HT1080 (cell line): ENCODE results near the gene NECAP2. TPM values are rescaled to one million over a fixed set of nuclear protein-coding genes. Genes with fewer than 3 reads are reported as not detected.

Experiments
- DNase-seq: peaks from one replicate; pipeline ENCODE4 v3.0.0-alpha.2; 2015; ENCODE audit warnings: low read depth
- polyA plus RNA-seq, 2 experiments: library from polyadenylated mRNA; depleted of rRNA; stranded (reverse); fragments of >200 nt; gene quantifications; 2 replicates each; pipeline ENCODE4 v1.2.3, GENCODE V29; 2015
- total RNA-seq: library from RNA; depleted of rRNA; stranded (reverse); fragments of >200 nt; shearing (Covaris generic); gene quantifications from 2 replicates; pipeline ENCODE4 v1.2.3, GENCODE V29; 2014; rRNA removed

The NECAP2 gene
- total RNA-seq, result 104 and 117 TPM in 2 replicates
- 62.8 and 66.9 TPM in 2 replicates for polyA plus RNA-seq (2015; cell fraction: cytosol; rRNA removed)
- 72.0 and 77.8 TPM in 2 replicates for polyA plus RNA-seq (2015; cell fraction: nucleus; rRNA removed)

DNA sequence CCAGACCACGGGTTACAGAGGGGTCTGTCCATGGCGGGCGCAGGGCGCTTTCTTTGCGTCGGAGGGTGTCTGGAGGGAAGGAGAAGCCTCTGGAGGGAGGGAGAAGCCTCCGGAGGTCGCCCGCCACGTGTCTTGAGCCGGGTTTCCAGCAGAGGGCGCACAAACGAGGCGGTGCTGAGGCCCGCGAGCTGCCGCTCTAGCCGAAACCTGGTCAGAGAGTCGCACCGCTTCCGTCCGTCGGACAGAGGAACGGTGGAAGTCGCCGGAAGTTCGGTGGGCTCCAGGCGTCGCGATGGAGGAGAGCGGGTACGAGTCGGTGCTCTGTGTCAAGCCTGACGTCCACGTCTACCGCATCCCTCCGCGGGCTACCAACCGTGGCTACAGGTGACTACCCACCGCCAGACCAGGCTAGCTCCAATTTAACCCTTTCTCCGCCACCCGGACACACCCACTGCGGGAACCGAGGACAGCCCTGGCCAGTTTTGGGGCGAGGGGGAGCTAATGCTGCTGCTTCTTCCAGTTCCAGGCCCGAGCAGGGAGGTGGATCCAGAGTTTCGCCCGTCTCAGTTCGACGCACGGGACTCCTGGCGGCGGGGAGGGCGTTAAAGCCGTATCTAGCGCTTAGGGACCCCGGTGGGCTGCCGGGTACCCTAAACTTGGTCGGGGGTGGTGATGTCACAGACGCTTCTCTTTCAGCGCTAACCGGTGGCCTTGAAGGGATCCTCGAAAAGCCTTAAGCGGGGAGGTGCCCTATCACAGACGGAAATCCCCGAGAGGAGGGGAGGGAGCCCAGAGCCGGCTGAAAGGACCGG lies at the start of gene NECAP2:
NECAP2 (plus strand) TSS at position 255 of the 812 bp plus-strand sequence; CDS start at position 293, 38 bp downstream.
- peak; percentile 92 for DNase-seq

DNA sequence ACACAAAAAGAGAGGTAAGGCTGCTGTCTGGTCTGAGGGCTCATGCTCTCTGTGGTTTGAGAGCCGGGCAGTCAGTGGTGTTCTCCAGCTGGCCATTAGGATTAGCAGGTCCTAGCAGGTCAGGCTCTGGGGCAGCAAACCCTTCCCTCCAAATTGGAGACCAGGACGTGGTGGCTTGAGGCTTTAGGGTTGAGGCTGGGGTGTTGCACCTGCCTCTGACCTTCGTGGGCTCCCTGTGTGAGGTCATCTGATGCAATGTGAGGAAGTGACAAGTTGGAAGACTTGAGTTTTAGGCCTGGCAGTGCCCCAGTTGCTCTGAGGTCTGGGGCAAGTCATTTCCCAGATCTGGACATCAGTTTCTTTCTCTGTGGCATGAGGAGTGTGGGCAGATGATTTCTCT lies 49.1 kb upstream of the NECAP2 start:
- DNase-seq, result no peak

- DNase-seq, result no peak
These were observed 47.6 kb upstream of the NECAP2 start for GRCh38 chr1:16392740-16393569.

DNA sequence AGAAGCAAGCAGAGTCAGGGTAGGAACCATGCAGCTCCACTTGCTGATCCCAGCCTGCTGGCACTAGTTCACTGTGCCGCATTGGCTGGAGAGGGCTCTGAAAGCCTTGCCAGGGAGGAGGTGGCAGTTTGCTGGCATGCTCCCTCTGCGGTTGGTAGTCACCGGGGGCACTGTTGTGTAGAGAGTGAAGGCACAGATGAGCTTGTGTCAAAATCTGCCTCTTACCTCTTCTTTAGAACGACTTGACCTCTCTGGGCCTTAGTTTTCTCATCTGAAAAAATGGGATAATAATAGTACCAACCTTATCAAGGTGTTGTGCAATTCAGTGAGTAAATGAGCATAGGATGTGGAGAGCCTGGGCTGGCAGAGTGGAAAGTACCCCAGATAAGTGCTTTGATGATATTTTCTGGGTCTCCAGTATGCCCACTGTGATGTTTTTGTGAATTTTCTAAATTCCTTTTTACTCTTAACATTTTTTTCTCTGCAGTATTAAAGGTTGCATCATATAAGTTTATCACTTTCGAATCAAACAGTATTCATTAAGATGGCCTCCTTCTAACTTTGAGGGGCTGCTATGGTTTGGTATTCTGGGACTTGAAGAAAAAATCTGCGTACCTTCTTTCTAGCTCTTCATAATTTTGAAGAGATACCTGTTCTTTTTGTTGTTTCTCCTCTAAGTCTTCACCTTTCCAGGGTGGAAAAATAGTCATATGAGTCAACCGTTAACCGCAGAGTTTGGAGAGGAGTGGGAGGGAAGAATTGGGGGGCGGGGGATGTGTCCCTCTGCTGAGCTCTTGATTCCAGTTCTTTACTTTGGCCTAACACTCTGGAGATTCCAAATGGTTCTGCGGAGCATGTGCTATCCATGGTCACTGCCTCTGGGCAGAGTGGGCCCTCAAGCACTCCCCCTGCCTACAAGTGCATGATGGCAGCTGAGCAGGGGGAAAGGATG lies 46.7 kb upstream of the NECAP2 start:
- DNase-seq, result no peak

- DNase-seq, result no peak
These were observed 45.5 kb upstream of the NECAP2 start for GRCh38 chr1:16394977-16395376.

GRCh38 chr1:16396591-16396990 lies 43.9 kb upstream of the NECAP2 start:
- DNase-seq, result peak; percentile 75

DNA sequence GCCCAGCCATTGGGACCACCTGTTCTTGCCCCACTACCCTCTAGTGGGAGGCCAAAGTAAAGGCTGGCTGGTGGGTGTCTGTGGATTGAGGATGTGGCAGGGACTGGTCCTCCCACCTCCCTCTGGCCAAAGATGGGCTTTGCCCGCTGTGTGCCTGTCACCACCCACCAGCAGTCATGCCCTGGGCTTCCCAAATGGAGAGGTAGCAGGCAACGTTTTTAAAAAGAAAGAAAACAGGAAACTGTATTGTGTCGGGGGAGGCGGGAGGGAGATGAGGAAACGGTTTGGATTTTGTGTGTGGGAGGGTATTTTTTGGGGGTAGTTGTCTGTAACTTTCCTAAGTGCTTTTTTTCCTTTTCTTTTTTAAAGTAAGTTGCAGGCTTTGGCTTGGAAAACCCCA lies 43.4 kb upstream of the NECAP2 start:
- DNase-seq, result no peak

DNA sequence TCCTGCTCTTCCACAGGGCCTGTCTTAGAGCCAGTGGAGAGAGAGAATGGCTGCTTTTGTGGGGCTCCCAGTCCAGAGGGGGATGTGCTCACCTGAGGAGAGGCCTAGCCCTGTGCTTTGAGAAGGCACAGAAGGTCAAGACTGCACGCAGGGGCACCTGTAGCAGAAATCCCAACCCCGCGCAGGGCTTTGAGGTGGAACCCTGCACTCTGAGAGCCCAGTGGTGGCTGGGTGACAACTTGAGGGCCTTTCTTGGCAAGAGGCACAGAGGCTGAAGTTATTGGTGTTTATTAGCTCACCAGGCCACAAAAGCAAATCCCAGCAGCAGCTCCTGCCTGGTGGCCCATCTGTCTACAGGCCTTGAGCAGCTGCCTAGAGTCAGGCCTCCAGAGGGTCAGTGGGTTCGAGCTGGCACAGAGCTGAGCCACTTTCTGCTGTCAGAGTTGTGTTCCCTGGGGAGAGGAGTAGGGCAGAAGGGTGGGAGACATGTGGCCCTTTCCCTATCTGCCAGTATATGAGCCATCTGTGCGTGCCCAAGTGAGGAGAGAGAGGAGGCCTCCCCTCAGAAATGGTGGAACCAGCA lies 42.1 kb upstream of the NECAP2 start:
- DNase-seq, result no peak

- peak; percentile 18 for DNase-seq
These were observed 37.8 kb upstream of the NECAP2 start for GRCh38 chr1:16402742-16403141.

DNA sequence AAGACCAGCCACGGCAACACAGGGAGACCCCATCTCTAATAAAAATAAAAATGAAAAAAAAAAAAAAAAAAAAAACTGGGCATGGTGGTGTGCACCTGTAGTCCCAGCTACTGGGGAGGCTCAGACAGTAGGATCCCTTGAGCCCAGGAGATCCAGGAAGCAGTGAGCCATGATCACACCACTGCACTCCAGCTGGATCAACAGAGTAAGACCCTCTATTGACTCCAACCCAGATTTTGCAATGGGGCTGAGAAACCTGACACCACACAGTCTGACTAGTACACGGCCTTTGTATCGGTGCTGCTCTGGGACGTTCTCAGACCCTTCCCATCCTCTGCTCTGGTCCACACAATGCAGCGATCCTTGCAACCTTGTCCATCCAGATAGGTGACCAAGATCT lies 35.1 kb upstream of the NECAP2 start:
- DNase-seq, result no peak

DNA sequence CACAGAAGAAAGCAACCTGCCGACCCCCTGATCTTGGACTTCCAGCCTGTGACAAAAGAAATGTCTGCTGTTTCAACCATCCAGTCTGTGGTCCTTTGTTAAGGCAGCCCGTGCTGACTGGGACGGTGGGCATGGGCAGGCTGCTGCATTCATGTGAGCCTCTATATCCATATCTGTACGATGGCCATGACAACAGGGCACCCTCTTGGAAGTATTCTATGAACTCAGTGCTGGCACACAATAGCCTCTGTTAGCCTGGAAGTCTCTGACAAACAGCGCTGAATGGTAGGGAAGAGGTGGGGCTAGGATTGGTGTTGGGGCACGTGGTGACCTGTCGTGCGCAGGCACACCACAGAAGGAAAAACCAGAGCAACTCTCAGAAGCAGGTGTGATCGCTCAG lies 33.7 kb upstream of the NECAP2 start:
- no peak for DNase-seq

GRCh38 chr1:16409536-16410152 lies 30.9 kb upstream of the NECAP2 start:
- DNase-seq, result no peak

- no peak for DNase-seq
These were observed 29.7 kb upstream of the NECAP2 start for GRCh38 chr1:16410803-16411202.

DNA sequence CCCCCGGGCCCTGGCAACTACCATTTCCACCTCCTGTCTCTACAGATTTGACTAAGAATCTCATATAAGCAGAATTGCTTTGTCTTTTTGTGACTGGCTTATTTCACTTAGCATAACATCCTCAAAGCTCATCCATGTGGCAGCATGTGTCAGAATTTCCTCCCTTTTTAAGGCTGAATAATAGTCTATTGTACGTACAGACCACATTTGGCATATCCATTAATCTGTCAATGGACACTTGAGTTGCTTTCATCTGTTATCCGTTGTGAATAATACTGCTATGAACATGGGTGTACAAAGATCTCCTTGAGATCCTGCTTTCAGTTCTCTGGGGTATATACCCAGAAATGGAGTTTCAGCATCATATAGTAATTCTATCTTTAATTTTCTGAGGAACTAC lies 27.3 kb upstream of the NECAP2 start:
- peak; percentile 10 for DNase-seq

- no peak for DNase-seq
These were observed 21.6 kb upstream of the NECAP2 start for GRCh38 chr1:16418823-16419425.

GRCh38 chr1:16420424-16421118 lies 20.0 kb upstream of the NECAP2 start:
- DNase-seq, result peak; percentile 39

- DNase-seq, result no peak
These were observed 19.3 kb upstream of the NECAP2 start for GRCh38 chr1:16421201-16421600.

GRCh38 chr1:16422041-16422440 lies 18.5 kb upstream of the NECAP2 start:
- DNase-seq, result no peak
